Measurements from ENCODE around the gene SEC11A.

- no peak for TF ChIP-seq CTCF (IDR thresholded peaks at IDR 0.05; ENCODE audit: poor library complexity, severe bottlenecking)
- no peak for TF ChIP-seq TAF1 (IDR thresholded peaks at IDR 0.05; ENCODE audit: low read depth)
- TF ChIP-seq RAD21 (conservative IDR thresholded peaks at IDR 0.05), result no peak
- TF ChIP-seq EP300 (conservative IDR thresholded peaks at IDR 0.05; ENCODE audit: poor library complexity, severe bottlenecking), result no peak
These were observed 44.7 kb downstream of the SEC11A start for GRCh38 chr15:84671211-84671610.
